A549 (cell line): ENCODE data around the gene GOLGA8B. TPM values are rescaled to one million over a fixed set of nuclear protein-coding genes. Genes with fewer than 3 reads are reported as not detected.

Experiments used
- ATAC-seq, 2 experiments: fragments of 200-7000 bp in 1 of 2; fragments of >200 bp in 1 of 2; cut with Nextera tagmentation in 1 of 2; cut with Tn5 transposase in 1 of 2; 3 replicates each; pipeline versions ENCODE4 v1.8.0 to v1.9.1; 2018 to 2020; ENCODE audit warnings: mild to moderate bottlenecking in 1 of 2, moderate library complexity in 1 of 2
- CTCF ChIA-PET: fragments of 300-600 bp; sonication (Branson Sonifier 250); formaldehyde crosslinking; extraction: SDS; loops from one replicate; lab custom pipeline; 2021; ENCODE audit warnings: antibody characterized with exemption, inconsistent platforms; lab: Yijun Ruan, JAX
- POLR2A ChIA-PET: fragments of 350-600 bp; formaldehyde crosslinking; extraction: SDS; loops from one replicate; lab custom pipeline; 2021; ENCODE audit warnings: antibody characterized with exemption, inconsistent platforms; lab: Yijun Ruan, JAX
- DNase-seq, 2 experiments: peaks; one replicate each; pipeline versions ENCODE4 v3.0.0 to v3.0.0-alpha.2; 2011 to 2016; ENCODE audit warnings: low read depth in 1 of 2, low spot score in 1 of 2
- FAIRE-seq: peaks from 2 replicates; lab custom pipeline; 2011; peaks lifted over from hg19 to GRCh38; lab: Jason Lieb, UNC
- H3K27ac ChIP-seq, 2 experiments: fragments of >200 bp; sonication (Bioruptor Twin); formaldehyde crosslinking; 3 replicates each; pipeline ENCODE4 v1.5.1; 2016 to 2017
- H3K4me1 ChIP-seq: fragments of >200 bp; sonication (Bioruptor Twin); formaldehyde crosslinking; 3 replicates; pipeline ENCODE4 v1.6.1; 2016
- H3K4me2 ChIP-seq: fragments of >200 bp; sonication (Bioruptor Twin); formaldehyde crosslinking; 3 replicates; pipeline ENCODE4 v1.6.1; 2016
- H3K4me3 ChIP-seq: fragments of >200 bp; sonication (Bioruptor Twin); formaldehyde crosslinking; 3 replicates; pipeline ENCODE4 v1.5.1; 2016
- H3K9me3 ChIP-seq: fragments of >200 bp; sonication (Bioruptor Twin); formaldehyde crosslinking; 3 replicates; pipeline ENCODE4 v1.6.1; 2016
- CBX8 ChIP-seq: fragments of 200-600 bp; sonication (generic); IDR thresholded peaks from 2 replicates; pipeline ENCODE4 v1.6.1; 2016
- CEBPB ChIP-seq, 2 experiments: fragments of >200 bp in 1 of 2; sonication (Bioruptor Twin) in 1 of 2; formaldehyde crosslinking in 1 of 2; IDR thresholded peaks; 2 replicates each; pipeline ENCODE4 v1.6.1; 2012 to 2016
- CHD4 ChIP-seq: fragments of 200-600 bp; sonication (generic); IDR thresholded peaks from 2 replicates; pipeline ENCODE4 v1.6.1; 2016; ENCODE audit warnings: antibody characterized with exemption, mild to moderate bottlenecking, borderline replicate concordance
- EP300 ChIP-seq, 2 experiments: fragments of >200 bp; sonication (Bioruptor Twin); formaldehyde crosslinking; IDR thresholded peaks; 2 replicates in 1 of 2; 3 replicates in 1 of 2; pipeline ENCODE4 v1.6.1; 2016 to 2017
- FOSL2 ChIP-seq, 2 experiments: fragments of 450-650 bp in 1 of 2; fragments of >200 bp in 1 of 2; sonication (Bioruptor Twin) in 1 of 2; formaldehyde crosslinking; IDR thresholded peaks; 2 replicates each; pipeline versions ENCODE4 v1.5.0 to v1.6.1; 2016 to 2020; ENCODE audit warnings: mild to moderate bottlenecking in 1 of 2, moderate library complexity in 1 of 2
- FOXS1 ChIP-seq: fragments of 250-450 bp; sonication (Bioruptor Pico); IDR thresholded peaks from 2 replicates; pipeline ENCODE4 v1.5.0; 2020; ENCODE audit warnings: mild to moderate bottlenecking, moderate library complexity
- GATA3 ChIP-seq: IDR thresholded peaks from 2 replicates; pipeline ENCODE4 v1.6.1; 2012; ENCODE audit warnings: borderline replicate concordance
- JUN ChIP-seq, 2 experiments: fragments of >200 bp; sonication (Bioruptor Twin); formaldehyde crosslinking; IDR thresholded peaks; 2 replicates in 1 of 2; 3 replicates in 1 of 2; pipeline ENCODE4 v1.6.1; 2016 to 2017
- JUNB ChIP-seq: fragments of >200 bp; sonication (Bioruptor Twin); formaldehyde crosslinking; IDR thresholded peaks from 2 replicates; pipeline ENCODE4 v1.6.1; 2016
- POLR2AphosphoS2 ChIP-seq: conservative IDR thresholded peaks from 2 replicates; pipeline ENCODE4 v1.6.1; 2012; ENCODE audit warnings: low read length, improper control_type of control experiment, inconsistent platforms
- RAD21 ChIP-seq, 2 experiments: fragments of >200 bp in 1 of 2; sonication (Bioruptor Twin) in 1 of 2; formaldehyde crosslinking in 1 of 2; IDR thresholded peaks in 1 of 2; conservative IDR thresholded peaks in 1 of 2; 2 replicates in 1 of 2; 3 replicates in 1 of 2; pipeline ENCODE4 v1.6.1; 2012 to 2018; ENCODE audit warnings: inconsistent platforms in 1 of 2
- SMC3 ChIP-seq: fragments of >200 bp; sonication (Bioruptor Twin); formaldehyde crosslinking; IDR thresholded peaks from 3 replicates; pipeline ENCODE4 v1.6.1; 2018; ENCODE audit warnings: inconsistent platforms
- SREBF2 ChIP-seq: fragments of 450-650 bp; IDR thresholded peaks from 2 replicates; pipeline ENCODE4 v1.6.1; 2014; ENCODE audit warnings: mild to moderate bottlenecking, moderate library complexity
- ZC3H11A ChIP-seq: fragments of 450-650 bp; IDR thresholded peaks from 2 replicates; pipeline ENCODE4 v1.6.1; 2014; ENCODE audit warnings: antibody characterized with exemption, mild to moderate bottlenecking
- whole genome bisulfite sequencing: methylation state at CpG from one replicate; pipeline ENCODE4 v1.1.6; 2017; ENCODE audit errors: missing lambda C conversion rate; 5-methylcytosine and 5-hydroxymethylcytosine counted together
- polyA plus RNA-seq, 4 experiments: library from polyadenylated mRNA; depleted of rRNA in 3 of 4; stranded (reverse); fragments of >200 nt; fragmentation: RNase III in 1 of 4; extraction: RNeasy Plus Mini Kit Qiagen cat#74134 plus additional on column Dnase treatment in 1 of 4; gene quantifications; 2 replicates in 3 of 4; 3 replicates in 1 of 4; pipeline ENCODE4 v1.2.3, GENCODE V29; 2011 to 2017
- TF ChIP-seq, protein P1 (sequence below): fragments of 150-350 bp; IDR thresholded peaks from 2 replicates; pipeline ENCODE4 v1.6.1; 2014; ENCODE audit warnings: low read depth, mild to moderate bottlenecking, low read length
- TF ChIP-seq, protein P2 (sequence below): fragments of 250-450 bp; sonication (Bioruptor Pico); IDR thresholded peaks from 2 replicates; pipeline ENCODE4 v1.5.0; 2021; ENCODE audit warnings: mild to moderate bottlenecking, moderate library complexity, borderline replicate concordance
- TF ChIP-seq, protein P3 (sequence below): IDR thresholded peaks from 2 replicates; pipeline ENCODE4 v1.6.1; 2012; ENCODE audit warnings: low read depth, borderline replicate concordance
- TF ChIP-seq, protein P4 (sequence below): IDR thresholded peaks from 2 replicates; pipeline ENCODE4 v1.6.1; 2012

The GOLGA8B gene
- polyA plus RNA-seq, 2 of the 4 experiments (the other 2 are of a cell fraction) = 38.1 to 49.0 TPM

DNA sequence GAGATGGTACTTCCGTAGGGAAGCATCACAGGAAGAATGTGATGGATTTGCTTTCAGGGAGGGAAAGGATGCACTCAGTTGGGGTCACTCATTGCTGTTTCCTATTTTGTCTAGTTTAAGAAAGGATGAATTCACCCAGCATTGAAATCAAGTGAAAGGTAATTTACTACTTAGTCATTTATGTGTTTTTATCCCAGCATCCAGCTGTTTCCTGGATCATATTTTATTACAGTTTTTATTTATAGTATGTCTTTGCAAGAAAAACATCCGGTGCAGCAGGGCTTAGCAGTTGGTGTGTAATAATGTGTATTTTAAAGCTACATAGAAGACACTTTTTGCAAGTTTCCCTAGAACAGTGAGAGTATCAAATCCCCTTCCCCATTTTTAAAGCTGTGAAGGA lies 37.4 kb upstream of the GOLGA8B start:
- FAIRE-seq (no peak), DNase-seq (no peak), ATAC-seq (no peak)
- Histone ChIP-seq H3K4me3 (no peak overlapping the region), H3K4me2 (no peak overlapping the region), H3K9me3 (no peaks in the 10 kb centered on the region), H3K27ac (no peak overlapping the region), H3K4me1 (no peaks in the 10 kb centered on the region)
- TF ChIP-seq ZC3H11A (no peak), SREBF2 (no peak), SMC3 (no peak), CBX8 (no peak), EP300 (IDR thresholded peaks at IDR 0.05) (no peak), CHD4 (no peak)
- ChIA-PET POLR2A (no interaction called here), CTCF (interaction anchor here (0.6 to 9.2 kb wide), 18 partner anchors 8 to 453 kb away, joined by 3 to 97 read pairs (median 6); partner anchors contain the start of gene AQR)
- 35% methylated on average over 2 of the region's 2 CpGs for WGBS

DNA sequence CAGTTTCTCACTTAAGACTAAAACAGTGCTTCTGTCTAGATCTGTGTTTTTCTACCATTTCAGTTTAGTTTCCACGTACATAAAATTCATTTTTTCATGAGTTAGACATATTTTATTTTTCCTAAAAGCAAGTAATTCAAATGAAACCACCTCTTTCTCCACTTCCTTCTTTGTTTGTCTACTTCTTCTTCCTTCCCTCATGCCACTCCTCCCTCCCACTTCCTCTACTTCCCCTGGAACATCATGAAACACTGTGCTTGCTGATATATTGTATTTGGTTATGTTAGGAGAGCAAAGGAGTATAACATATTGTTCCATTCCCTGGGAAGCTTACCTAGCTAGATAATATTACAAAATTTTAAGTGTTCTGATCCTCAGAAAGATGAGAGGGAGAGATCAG lies 36.7 kb upstream of the GOLGA8B start:
- FAIRE-seq (no peak), ATAC-seq (no peak), DNase-seq (no peak)
- TF ChIP-seq, protein P1, sequence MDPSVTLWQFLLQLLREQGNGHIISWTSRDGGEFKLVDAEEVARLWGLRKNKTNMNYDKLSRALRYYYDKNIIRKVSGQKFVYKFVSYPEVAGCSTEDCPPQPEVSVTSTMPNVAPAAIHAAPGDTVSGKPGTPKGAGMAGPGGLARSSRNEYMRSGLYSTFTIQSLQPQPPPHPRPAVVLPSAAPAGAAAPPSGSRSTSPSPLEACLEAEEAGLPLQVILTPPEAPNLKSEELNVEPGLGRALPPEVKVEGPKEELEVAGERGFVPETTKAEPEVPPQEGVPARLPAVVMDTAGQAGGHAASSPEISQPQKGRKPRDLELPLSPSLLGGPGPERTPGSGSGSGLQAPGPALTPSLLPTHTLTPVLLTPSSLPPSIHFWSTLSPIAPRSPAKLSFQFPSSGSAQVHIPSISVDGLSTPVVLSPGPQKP = no peak
- TF ChIP-seq, protein P2, sequence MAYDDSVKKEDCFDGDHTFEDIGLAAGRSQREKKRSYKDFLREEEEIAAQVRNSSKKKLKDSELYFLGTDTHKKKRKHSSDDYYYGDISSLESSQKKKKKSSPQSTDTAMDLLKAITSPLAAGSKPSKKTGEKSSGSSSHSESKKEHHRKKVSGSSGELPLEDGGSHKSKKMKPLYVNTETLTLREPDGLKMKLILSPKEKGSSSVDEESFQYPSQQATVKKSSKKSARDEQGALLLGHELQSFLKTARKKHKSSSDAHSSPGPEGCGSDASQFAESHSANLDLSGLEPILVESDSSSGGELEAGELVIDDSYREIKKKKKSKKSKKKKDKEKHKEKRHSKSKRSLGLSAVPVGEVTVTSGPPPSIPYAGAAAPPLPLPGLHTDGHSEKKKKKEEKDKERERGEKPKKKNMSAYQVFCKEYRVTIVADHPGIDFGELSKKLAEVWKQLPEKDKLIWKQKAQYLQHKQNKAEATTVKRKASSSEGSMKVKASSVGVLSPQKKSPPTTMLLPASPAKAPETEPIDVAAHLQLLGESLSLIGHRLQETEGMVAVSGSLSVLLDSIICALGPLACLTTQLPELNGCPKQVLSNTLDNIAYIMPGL (CRISPR knock-in tag) = no peak
- no peak for TF ChIP-seq GATA3
- no peak for TF ChIP-seq CBX8
- TF ChIP-seq SREBF2 = no peak
- no peak for TF ChIP-seq FOXS1 (CRISPR knock-in tag)
- TF ChIP-seq RAD21 (conservative IDR thresholded peaks at IDR 0.05 in 1 of 2, IDR thresholded peaks at IDR 0.05 in 1 of 2) = no peak
- TF ChIP-seq, protein P3, sequence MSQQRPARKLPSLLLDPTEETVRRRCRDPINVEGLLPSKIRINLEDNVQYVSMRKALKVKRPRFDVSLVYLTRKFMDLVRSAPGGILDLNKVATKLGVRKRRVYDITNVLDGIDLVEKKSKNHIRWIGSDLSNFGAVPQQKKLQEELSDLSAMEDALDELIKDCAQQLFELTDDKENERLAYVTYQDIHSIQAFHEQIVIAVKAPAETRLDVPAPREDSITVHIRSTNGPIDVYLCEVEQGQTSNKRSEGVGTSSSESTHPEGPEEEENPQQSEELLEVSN = no peak
- TF ChIP-seq CEBPB (IDR thresholded peaks at IDR 0.05) = no peak
- TF ChIP-seq JUNB = no peak
- TF ChIP-seq, protein P4, sequence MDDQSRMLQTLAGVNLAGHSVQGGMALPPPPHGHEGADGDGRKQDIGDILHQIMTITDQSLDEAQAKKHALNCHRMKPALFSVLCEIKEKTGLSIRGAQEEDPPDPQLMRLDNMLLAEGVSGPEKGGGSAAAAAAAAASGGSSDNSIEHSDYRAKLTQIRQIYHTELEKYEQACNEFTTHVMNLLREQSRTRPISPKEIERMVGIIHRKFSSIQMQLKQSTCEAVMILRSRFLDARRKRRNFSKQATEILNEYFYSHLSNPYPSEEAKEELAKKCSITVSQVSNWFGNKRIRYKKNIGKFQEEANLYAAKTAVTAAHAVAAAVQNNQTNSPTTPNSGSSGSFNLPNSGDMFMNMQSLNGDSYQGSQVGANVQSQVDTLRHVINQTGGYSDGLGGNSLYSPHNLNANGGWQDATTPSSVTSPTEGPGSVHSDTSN = no peak
- TF ChIP-seq JUN (IDR thresholded peaks at IDR 0.05) = no peak
- H3K4me3 ChIP-seq = no peak overlapping the region
- no peaks in the 10 kb centered on the region for H3K9me3 ChIP-seq
- H3K4me1 ChIP-seq = no peaks in the 10 kb centered on the region
- WGBS = 0% methylated on average over 1 of the region's 1 CpG
- H3K27ac ChIP-seq = no peak overlapping the region
- H3K4me2 ChIP-seq = no peak overlapping the region
- POLR2A ChIA-PET = no interaction called here
- CTCF ChIA-PET = interaction anchor here (0.6 to 9.2 kb wide), 7 partner anchors 10 to 301 kb away, joined by 3 to 97 read pairs (median 7); no protein-coding TSS in a partner anchor

DNA sequence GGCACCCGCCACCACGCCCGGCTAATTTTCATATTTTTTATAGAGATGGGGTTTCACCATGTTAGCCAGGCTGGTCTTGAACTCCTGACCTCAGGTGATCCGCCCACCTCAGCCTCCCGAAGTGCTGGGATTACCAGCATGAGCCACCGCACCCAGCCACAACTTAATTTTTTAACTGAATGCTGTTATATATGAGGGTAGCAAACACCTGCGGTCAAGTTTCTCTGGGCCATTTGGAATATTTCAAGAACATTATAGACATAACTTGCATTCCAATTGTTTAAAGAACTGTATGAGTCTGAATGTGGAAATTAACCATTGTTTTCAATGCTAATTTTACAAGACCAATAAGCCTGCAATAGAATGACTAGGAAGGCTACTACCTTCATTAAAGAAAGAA lies 35.7 kb upstream of the GOLGA8B start:
- no peaks in the 10 kb centered on the region for H3K9me3 ChIP-seq
- DNase-seq = no peak
- H3K4me3 ChIP-seq = no peak overlapping the region
- TF ChIP-seq FOSL2 (IDR thresholded peaks at IDR 0.05) (no peak), FOSL2 (CRISPR knock-in tag; IDR thresholded peaks at IDR 0.05) (no peak), POLR2AphosphoS2 (no peak), JUN (IDR thresholded peaks at IDR 0.05) (no peak)
- TF ChIP-seq, all 56 proteins: peak for 0
- ChIA-PET CTCF (interaction anchor here (0.5 to 9.2 kb wide), 3 partner anchors 14 to 640 kb away, joined by 3 to 97 read pairs (median 3); no protein-coding TSS in a partner anchor), POLR2A (no interaction called here)
- FAIRE-seq (no peak), ATAC-seq (no peak)
- WGBS = 66% methylated on average over 7 of the region's 7 CpGs
- H3K4me2 ChIP-seq = no peak overlapping the region
- no peaks in the 10 kb centered on the region for H3K4me1 ChIP-seq
- H3K27ac ChIP-seq = no peak overlapping the region
